ENCODE measurements around the gene GPS1.

Gene GPS1

GRCh38 chr17:82060614-82061013 is 8.9 kb downstream of the GPS1 start:
- peak; percentile 2 for DNase-seq

GRCh38 chr17:82061047-82061925 is 9.6 kb downstream of the GPS1 start:
- no peak for DNase-seq

- peak; percentile 3 for DNase-seq
Measured at GRCh38 chr17:82062076-82062983, 10.6 kb downstream of the GPS1 start.

GRCh38 chr17:82062984-82063368 is 11.3 kb downstream of the GPS1 start:
- no peak for DNase-seq

- DNase-seq: no peak
Measured at GRCh38 chr17:82063424-82064415, 12.0 kb downstream of the GPS1 start.

- peak; percentile 8 for DNase-seq
Measured at GRCh38 chr17:82064433-82065192, 12.9 kb downstream of the GPS1 start.

- peak; percentile 43 for DNase-seq
Measured at GRCh38 chr17:82065193-82065637, 13.5 kb downstream of the GPS1 start.

- peak; percentile 77 for DNase-seq
Measured at GRCh38 chr17:82065638-82066303, 14.1 kb downstream of the GPS1 start, which contains the start of gene DUS1L. Gene DUS1L (minus strand): TSS chr17:82065804. CDS start chr17:82065059, 745 bp downstream.

GRCh38 chr17:82070611-82071010 is 18.9 kb downstream of the GPS1 start:
- DNase-seq: no peak

- no peak for DNase-seq
Measured at GRCh38 chr17:82072827-82073226, 21.1 kb downstream of the GPS1 start.

GRCh38 chr17:82073446-82073845 is 21.7 kb downstream of the GPS1 start:
- no peak for DNase-seq

GRCh38 chr17:82076018-82076784 is 24.5 kb downstream of the GPS1 start:
- no peak for DNase-seq

GRCh38 chr17:82076785-82077591 is 25.3 kb downstream of the GPS1 start:
- no peak for DNase-seq

- DNase-seq: no peak
Measured at GRCh38 chr17:82077617-82078358, 26.1 kb downstream of the GPS1 start.

- no peak for DNase-seq
Measured at GRCh38 chr17:82078433-82078832, 26.7 kb downstream of the GPS1 start.

GRCh38 chr17:82079001-82079677 is 27.4 kb downstream of the GPS1 start:
- no peak for DNase-seq

GRCh38 chr17:82080048-82080788 is 28.5 kb downstream of the GPS1 start:
- no peak for DNase-seq

All from stimulated activated CD4-positive, alpha-beta T cell treated with anti-CD3 and anti-CD28 coated beads, Interleukin-15, amount 100 ng/mL, for 24 hours (primary cell).